GM19324 (cell line): ENCODE measurements around the gene VSTM5.
"Not testable (repeated sequence)": the region's sequence is repeated elsewhere in the genome, so short reads cannot be mapped to it uniquely, and the experiment has no call there.

Source experiments
- ATAC-seq: cut with Tn5 transposase; IDR thresholded peaks from one replicate; pipeline ENCODE4 v1.9.1; 2021; ENCODE audit warnings: mild to moderate bottlenecking, moderate library complexity; ENCODE audit not compliant: unreplicated experiment, low FRiP score

VSTM5 gene

GRCh38 chr11:93804879-93805278 lies 45.5 kb downstream of the VSTM5 start:
- no peak for ATAC-seq

- no peak for ATAC-seq
Observed at GRCh38 chr11:93801366-93801765, 49.1 kb downstream of the VSTM5 start.

GRCh38 chr11:93796441-93797231 lies 53.8 kb downstream of the VSTM5 start:
- ATAC-seq = no peak

- ATAC-seq = no peak
Observed at GRCh38 chr11:93791493-93791892, 58.9 kb downstream of the VSTM5 start.

DNA sequence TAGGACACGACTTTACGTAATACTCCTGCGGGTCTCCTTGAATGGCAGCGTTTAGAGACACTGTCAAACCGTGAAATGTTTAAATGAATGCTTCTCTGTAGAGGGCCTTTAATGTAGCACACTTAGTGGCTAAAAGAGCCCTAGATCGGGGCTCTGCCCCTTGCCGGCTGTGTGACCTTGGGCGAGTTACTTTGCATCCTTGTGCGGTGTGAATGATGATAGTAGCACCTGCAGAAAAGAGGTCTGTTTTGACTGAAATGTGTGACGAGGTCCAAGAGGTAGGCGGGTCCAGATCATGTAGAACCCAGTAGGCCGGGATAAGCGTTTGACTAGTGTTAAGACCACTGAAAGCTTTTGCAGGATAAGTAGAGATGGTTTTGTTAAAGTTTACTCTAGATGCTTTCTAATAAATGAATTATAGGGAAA lies 65.5 kb downstream of the VSTM5 start:
- peak; percentile 35 for ATAC-seq

DNA sequence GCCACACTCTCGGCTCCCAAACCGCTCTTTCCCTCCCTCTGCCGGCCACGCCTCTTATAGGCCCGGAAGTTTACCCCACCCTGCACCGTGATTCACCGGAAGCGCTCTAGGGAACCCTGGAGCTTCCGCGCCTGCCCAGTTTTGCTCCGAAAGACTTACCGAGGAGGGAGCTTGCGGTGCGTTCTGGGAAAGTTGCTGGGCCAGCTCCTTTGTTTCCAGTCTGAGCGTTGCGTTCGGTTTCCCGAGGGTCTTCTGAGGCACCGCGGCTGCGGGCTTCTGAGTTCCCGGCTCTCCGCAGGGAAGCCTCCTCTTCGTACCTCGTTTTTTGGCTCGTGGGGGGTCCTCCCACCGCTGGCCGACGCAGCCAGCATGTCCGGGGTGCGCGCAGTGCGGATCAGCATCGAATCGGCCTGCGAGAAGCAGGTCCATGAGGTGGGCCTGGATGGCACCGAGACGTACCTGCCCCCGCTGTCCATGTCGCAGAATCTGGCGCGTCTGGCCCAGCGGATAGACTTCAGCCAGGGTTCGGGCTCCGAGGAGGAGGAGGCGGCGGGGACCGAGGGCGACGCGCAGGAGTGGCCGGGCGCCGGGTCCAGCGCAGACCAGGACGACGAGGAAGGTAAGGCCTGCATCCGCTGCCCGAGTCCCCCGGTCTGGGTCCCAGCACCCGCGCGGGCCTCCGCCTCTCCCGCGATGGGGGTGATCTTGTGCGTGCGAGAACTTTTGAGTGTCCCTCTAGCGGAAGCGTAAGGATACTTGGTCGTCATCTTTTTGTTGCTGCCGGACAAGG lies 66.1 kb downstream of the VSTM5 start, which contains the start of gene MED17:
MED17 (plus strand) TSS at position 138 of the 790 bp plus-strand sequence; CDS start at position 370, 232 bp downstream.
- peak; percentile 96 for ATAC-seq

GRCh38 chr11:93783765-93784144 lies 66.7 kb downstream of the VSTM5 start:
- ATAC-seq = peak; percentile 61

- no peak for ATAC-seq
Observed at GRCh38 chr11:93783362-93783761, 67.1 kb downstream of the VSTM5 start.

GRCh38 chr11:93775289-93775688 lies 75.1 kb downstream of the VSTM5 start:
- no peak for ATAC-seq

GRCh38 chr11:93774560-93774959 lies 75.9 kb downstream of the VSTM5 start:
- ATAC-seq = not testable (repeated sequence)

DNA sequence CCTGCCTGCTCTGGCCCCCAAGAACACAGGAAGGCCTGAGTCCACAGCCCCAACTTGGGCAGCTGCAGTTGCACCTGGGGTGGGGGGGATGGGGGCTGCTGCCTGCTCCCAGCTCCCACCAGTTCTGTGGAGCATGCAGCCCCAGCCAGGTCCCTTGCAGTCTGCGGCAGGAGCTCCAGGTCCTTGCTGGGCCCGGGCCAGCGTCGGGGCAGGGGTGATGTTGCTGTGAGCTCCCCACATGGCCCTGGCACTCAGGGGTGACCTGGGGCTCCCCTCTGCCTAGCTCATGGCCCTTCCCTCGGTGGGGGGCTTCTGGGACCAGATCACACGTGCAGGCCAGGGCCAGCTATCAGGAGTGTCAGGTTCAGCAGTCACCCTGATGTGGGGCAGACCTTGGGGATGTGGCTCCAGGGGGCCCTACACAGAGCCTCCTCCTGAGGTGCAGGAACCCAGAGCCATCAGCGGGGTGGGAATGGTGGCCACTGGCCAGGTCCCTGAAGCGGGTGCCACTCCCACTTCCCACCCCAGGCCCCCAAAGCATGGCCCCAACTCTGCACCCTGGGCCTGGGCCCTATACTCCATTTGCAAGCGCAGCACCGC lies 76.7 kb downstream of the VSTM5 start:
- no peak for ATAC-seq

- no peak for ATAC-seq
Observed at GRCh38 chr11:93773045-93773477, 77.4 kb downstream of the VSTM5 start.

- no peak for ATAC-seq
Observed at GRCh38 chr11:93772123-93772522, 78.3 kb downstream of the VSTM5 start.

GRCh38 chr11:93770160-93770559 lies 80.3 kb downstream of the VSTM5 start:
- ATAC-seq = no peak
